Peyer's patch (tissue), 4 donors: Measurements from ENCODE around the gene KCNE4. TPM values are rescaled to one million over a fixed set of nuclear protein-coding genes. Genes with fewer than 3 reads are reported as not detected.

Experiments
- DNase-seq, 3 donors: peaks; one replicate each; pipeline ENCODE4 v3.0.0-alpha.2; 2017 to 2019
- H3K27ac ChIP-seq, 4 donors: fragments of 200-600 bp; sonication (generic); one replicate each; pipeline ENCODE4 v1.5.1; 2016 to 2019
- H3K27me3 ChIP-seq, 2 donors: fragments of 200-600 bp; sonication (generic); one replicate each; pipeline ENCODE4 v1.5.1; 2019
- H3K36me3 ChIP-seq, 3 donors: fragments of 200-600 bp; sonication (generic); one replicate each; pipeline ENCODE4 v1.5.1; 2016 to 2019
- H3K4me1 ChIP-seq, 4 donors: fragments of 200-600 bp; sonication (generic); one replicate each; pipeline ENCODE4 v1.5.1; 2016 to 2019
- H3K4me3 ChIP-seq, 4 donors: fragments of 200-600 bp; sonication (generic); 1 replicate in 3 of 4; 2 replicates in 1 of 4; pipeline ENCODE4 v1.5.1; 2016 to 2019; ENCODE audit warnings: mild to moderate bottlenecking in 1 of 4
- H3K9me3 ChIP-seq, 4 donors: fragments of 200-600 bp; sonication (generic); one replicate each; pipeline ENCODE4 v1.5.1; 2016 to 2019; ENCODE audit warnings: mild to moderate bottlenecking in 1 of 4
- POLR2A ChIP-seq, 2 donors: fragments of 450-650 bp; IDR thresholded peaks; one replicate each; pipeline ENCODE4 v1.5.1; 2017; ENCODE audit warnings: antibody characterized with exemption in 2 of 2, mild to moderate bottlenecking in 2 of 2, moderate library complexity in 2 of 2
- total RNA-seq, 4 donors: library from RNA; depleted of rRNA; stranded (reverse); fragments of >200 nt; gene quantifications; one replicate each; pipeline ENCODE4 v1.1.0, GENCODE V29; 2016
- TF ChIP-seq, protein P1 (sequence below), 6 experiments: fragments of 450-650 bp in 4 of 6; fragments of 200-600 bp in 2 of 6; sonication (generic) in 1 of 6; IDR thresholded peaks; one replicate each; pipeline ENCODE4 v1.5.1; 2017 to 2019; ENCODE audit warnings: antibody characterized with exemption in 6 of 6, mild to moderate bottlenecking in 3 of 6, moderate library complexity in 1 of 6

KCNE4 gene
- total RNA-seq, 4 donors from 2014 or later = 0.35 to 2.5 (median 0.79) TPM

DNA sequence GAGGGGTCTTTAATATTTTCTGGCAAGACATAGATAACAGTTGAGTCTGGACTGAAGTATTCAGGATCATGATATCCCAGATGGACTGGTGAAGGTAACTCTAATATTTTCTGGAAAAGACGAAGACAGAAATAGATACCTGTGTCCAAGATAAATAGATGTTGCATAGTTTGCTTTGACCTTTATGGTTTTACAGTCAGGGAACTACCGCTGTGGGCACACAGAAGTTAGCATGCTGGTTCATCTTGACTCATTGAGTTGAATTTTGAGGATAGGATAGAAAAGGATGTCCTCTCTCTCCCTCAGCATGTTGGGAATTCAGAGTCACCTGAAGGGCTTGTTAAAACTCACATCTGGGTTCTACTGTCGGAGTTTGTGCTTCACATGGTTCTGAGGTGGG, 20.8 kb downstream of the KCNE4 start:
- H3K27ac ChIP-seq = no peak overlapping the region
- no peak for DNase-seq
- H3K9me3 ChIP-seq = no peaks in the 10 kb centered on the region
- H3K27me3 ChIP-seq = no peaks in the 10 kb centered on the region
- no peak for TF ChIP-seq POLR2A (IDR thresholded peaks at IDR 0.05)
- TF ChIP-seq, protein P1, sequence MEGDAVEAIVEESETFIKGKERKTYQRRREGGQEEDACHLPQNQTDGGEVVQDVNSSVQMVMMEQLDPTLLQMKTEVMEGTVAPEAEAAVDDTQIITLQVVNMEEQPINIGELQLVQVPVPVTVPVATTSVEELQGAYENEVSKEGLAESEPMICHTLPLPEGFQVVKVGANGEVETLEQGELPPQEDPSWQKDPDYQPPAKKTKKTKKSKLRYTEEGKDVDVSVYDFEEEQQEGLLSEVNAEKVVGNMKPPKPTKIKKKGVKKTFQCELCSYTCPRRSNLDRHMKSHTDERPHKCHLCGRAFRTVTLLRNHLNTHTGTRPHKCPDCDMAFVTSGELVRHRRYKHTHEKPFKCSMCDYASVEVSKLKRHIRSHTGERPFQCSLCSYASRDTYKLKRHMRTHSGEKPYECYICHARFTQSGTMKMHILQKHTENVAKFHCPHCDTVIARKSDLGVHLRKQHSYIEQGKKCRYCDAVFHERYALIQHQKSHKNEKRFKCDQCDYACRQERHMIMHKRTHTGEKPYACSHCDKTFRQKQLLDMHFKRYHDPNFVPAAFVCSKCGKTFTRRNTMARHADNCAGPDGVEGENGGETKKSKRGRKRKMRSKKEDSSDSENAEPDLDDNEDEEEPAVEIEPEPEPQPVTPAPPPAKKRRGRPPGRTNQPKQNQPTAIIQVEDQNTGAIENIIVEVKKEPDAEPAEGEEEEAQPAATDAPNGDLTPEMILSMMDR (IDR thresholded peaks at IDR 0.05) = no peak
- no peak overlapping the region for H3K4me3 ChIP-seq
- no peaks in the 10 kb centered on the region for H3K36me3 ChIP-seq
- H3K4me1 ChIP-seq = no peaks in the 10 kb centered on the region

DNA sequence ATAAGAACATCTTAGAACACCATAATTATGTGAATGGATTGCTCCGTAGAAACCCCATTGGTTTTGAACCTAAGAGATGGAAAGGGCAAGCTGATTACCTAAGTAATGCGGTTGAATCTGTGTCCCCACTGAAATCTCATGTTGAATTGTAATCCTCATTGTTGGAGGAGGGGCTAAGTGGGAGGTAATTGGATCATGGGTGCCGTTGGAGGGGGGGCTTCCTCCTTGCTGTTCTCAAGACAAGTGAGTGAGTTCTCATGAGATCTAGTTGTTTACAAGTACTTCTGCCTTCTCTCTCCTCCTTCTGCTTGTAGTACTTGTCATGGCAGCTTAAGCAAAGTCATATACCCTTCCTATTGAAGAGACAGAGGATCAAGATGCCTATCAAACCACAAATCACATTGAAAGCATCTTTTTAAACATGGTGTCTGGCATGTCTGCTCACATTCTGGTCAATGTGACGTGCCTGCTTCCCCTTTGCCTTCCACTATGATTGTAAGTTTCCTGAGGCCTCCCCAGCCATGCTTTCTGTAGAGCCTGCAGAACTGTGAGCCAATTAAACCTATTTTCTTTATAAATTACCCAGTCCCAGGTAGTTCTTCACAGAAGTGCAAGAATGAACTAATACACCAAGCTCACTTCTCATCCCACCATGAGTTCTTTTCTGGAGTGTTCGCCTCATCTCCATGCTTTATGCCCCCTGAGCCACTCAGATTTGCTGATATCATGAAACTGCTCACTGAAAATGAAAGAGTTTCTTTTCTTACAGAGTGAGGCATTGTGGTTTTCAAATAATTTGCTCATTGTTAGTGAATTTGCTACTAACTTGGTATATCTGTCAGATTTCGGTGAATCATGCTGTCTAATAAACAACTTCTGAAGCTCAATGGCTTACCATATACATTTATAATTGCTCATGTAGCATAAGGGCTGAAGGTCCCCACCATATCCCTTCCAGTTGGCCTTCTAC, 23.6 kb downstream of the KCNE4 start:
- TF ChIP-seq, protein P1 (IDR thresholded peaks at IDR 0.05) = no peak
- TF ChIP-seq POLR2A (IDR thresholded peaks at IDR 0.05) = no peak
- Histone ChIP-seq H3K36me3 (no peaks in the 10 kb centered on the region), H3K27me3 (no peaks in the 10 kb centered on the region), H3K4me3 (no peak overlapping the region), H3K4me1 (no peaks in the 10 kb centered on the region), H3K27ac (no peak overlapping the region), H3K9me3 (no peaks in the 10 kb centered on the region)
- DNase-seq = no peak

DNA sequence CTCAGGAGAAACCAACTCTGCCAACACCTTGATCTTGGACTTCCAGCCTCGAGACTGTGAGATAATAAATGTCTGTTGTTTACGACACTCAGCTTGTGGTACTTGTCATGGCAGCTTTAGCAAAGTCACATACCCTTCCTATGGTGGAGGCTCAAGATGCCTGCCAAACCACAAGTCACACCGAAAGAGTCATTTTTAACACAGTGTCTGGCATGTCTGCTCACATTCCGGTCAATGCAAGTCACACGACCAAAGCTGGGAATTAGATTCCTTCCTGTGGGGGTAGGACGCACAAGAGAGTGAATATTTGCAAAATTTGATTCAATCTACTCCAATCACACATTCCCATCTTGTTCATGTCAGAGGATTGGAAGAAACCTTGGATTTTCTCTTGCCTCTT, 24.6 kb downstream of the KCNE4 start:
- H3K27me3 ChIP-seq = no peaks in the 10 kb centered on the region
- TF ChIP-seq, protein P1 (IDR thresholded peaks at IDR 0.05) = no peak
- TF ChIP-seq POLR2A (IDR thresholded peaks at IDR 0.05) = no peak
- no peak overlapping the region for H3K27ac ChIP-seq
- no peak for DNase-seq
- H3K4me1 ChIP-seq = no peaks in the 10 kb centered on the region
- no peaks in the 10 kb centered on the region for H3K36me3 ChIP-seq
- no peak overlapping the region for H3K4me3 ChIP-seq
- H3K9me3 ChIP-seq = no peaks in the 10 kb centered on the region

DNA sequence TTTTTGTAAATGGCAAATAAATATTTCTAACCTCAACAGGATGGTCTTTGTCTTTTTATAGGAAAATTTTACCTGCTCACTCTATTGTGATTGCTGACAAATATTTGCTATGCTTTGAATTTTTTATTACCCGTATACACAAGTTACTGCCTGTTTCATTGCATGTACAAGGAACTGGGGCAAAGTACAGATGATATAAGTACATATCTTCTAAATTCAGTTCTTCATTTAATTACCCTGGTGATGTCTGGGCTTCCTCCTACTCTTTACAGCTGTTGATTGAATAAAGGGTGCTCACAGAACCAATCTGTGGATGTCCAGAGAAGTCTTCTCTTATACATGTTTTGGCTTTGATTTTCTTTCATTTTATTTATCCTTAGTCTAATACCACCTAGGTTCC, 26.5 kb downstream of the KCNE4 start:
- TF ChIP-seq POLR2A (IDR thresholded peaks at IDR 0.05) = no peak
- TF ChIP-seq, protein P1 (IDR thresholded peaks at IDR 0.05) = no peak
- no peak overlapping the region for H3K4me3 ChIP-seq
- H3K36me3 ChIP-seq = no peaks in the 10 kb centered on the region
- no peaks in the 10 kb centered on the region for H3K27me3 ChIP-seq
- H3K4me1 ChIP-seq = no peaks in the 10 kb centered on the region
- H3K27ac ChIP-seq = no peak overlapping the region
- no peaks in the 10 kb centered on the region for H3K9me3 ChIP-seq
- DNase-seq = no peak

DNA sequence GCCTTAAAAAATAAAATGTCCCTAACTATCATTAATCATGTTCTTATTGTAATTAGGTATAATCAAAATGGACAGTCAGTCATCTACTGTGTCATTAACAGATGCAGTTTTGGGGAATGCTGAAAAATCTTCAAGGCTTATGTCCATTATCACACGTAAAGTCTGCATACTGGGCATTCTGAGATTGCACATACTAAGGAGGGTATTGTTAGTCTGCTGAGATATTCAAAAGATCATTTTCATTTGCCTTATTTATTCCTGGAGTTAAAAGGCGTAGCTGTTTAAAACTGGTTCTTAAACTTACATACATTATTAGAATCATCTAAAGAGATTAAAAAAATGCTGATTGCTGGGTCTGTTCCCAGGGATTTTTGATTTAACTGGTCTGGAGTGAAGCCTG, 27.4 kb downstream of the KCNE4 start:
- H3K27me3 ChIP-seq = no peaks in the 10 kb centered on the region
- no peaks in the 10 kb centered on the region for H3K36me3 ChIP-seq
- no peak for DNase-seq
- no peaks in the 10 kb centered on the region for H3K4me1 ChIP-seq
- TF ChIP-seq, protein P1 (IDR thresholded peaks at IDR 0.05) = no peak
- no peak for TF ChIP-seq POLR2A (IDR thresholded peaks at IDR 0.05)
- H3K9me3 ChIP-seq = no peaks in the 10 kb centered on the region
- H3K4me3 ChIP-seq = no peak overlapping the region
- H3K27ac ChIP-seq = no peak overlapping the region
